NCI-H1694 treated with DMSO at 0.1 percent for 48 hours (cell line): ENCODE results near the gene USP48.

Source experiments
- DNase-seq: peaks from one replicate; lab custom pipeline; 2025; lab: John Stamatoyannopoulos, UW

Gene USP48

GRCh38 chr1:21652937-21653743 lies 129.8 kb downstream of the USP48 start:
- no peak for DNase-seq

- no peak for DNase-seq
Measured at GRCh38 chr1:21652101-21652936, 130.6 kb downstream of the USP48 start.

GRCh38 chr1:21651214-21652042 lies 131.5 kb downstream of the USP48 start:
- no peak for DNase-seq

DNA sequence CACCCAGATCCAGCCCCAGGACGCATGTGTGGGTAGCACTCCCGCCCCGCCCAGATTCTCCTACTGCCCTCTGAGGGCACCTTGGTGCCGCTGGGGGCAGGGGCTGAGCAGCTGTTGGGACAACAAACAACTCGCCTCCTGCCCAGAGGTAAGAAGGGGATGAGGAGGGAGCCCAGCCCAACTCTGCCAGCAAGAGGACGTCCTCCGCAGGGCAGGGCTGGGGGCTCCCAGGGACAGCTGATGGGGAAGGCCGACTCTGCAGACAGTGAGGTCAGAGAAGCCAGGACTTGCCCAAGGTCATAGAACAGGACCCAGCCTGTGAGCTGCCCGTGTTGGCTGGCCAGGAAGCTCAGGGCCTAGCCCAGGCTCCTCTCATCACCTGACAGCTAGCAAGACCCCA lies 132.5 kb downstream of the USP48 start:
- DNase-seq, result no peak

DNA sequence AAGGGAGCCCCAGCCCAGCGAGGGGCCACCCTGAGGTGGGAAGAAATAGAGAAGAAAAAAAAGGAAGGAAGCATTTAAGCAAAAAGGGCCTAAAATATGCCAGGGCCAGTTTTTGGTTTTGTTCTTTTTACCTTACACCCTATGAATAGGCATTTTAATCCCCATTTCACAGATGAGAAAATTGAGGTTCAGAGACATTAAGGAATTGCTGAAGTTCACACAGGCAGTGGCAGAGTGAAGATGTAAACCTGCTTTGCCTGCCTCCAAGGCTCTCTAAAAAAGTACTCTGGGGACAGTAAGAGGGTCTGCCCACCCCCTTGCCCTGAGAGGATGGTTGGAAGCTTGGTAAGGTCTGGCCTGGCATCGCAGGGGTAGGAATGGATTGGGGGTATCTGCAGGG lies 133.6 kb downstream of the USP48 start:
- DNase-seq, result no peak

GRCh38 chr1:21648791-21649190 lies 134.2 kb downstream of the USP48 start:
- no peak for DNase-seq

GRCh38 chr1:21648352-21648730 lies 134.6 kb downstream of the USP48 start:
- DNase-seq, result no peak

GRCh38 chr1:21647431-21648351 lies 135.3 kb downstream of the USP48 start:
- DNase-seq, result no peak

- no peak for DNase-seq
Measured at GRCh38 chr1:21645550-21645949, 137.4 kb downstream of the USP48 start.

DNA sequence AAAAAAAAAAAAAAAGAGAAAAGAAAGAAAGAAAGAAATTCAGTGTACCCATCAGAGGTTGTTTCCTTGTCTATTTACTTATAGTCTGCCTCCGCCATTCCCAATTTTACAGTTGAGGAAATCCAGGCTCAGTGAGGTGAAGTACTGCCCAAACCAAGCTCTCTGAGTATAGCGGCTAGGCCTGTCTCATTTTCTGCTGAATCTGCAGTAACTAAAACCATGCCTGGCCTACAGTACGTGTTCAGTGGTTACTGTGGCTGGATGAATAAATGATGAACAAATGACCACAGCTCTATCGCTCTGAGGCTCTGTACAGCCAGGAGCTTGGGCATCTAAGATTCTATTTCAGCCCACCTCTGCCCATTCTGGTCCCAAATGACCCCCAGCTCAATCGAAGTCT lies 138.0 kb downstream of the USP48 start:
- DNase-seq, result no peak

- DNase-seq, result no peak
Measured at GRCh38 chr1:21644348-21644747, 138.6 kb downstream of the USP48 start.

DNA sequence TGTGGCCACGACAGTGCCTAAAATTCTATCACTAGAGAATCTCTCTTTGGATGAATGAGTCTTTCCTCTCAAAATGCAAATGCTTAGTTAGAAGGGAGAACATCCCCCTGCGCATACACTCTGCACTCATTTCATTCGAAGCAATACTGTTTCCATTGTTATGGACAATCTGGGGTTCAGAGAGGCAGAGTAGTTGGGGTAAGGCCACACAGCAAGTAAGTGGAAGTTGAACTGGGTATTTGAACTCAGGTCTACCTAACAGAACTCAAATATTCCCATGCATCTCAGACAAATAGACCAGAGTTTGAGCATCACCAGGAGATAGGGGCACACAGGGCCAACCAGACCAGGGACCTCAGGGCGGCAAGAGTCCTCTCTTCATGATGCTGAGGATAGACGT lies 139.3 kb downstream of the USP48 start:
- DNase-seq, result no peak

DNA sequence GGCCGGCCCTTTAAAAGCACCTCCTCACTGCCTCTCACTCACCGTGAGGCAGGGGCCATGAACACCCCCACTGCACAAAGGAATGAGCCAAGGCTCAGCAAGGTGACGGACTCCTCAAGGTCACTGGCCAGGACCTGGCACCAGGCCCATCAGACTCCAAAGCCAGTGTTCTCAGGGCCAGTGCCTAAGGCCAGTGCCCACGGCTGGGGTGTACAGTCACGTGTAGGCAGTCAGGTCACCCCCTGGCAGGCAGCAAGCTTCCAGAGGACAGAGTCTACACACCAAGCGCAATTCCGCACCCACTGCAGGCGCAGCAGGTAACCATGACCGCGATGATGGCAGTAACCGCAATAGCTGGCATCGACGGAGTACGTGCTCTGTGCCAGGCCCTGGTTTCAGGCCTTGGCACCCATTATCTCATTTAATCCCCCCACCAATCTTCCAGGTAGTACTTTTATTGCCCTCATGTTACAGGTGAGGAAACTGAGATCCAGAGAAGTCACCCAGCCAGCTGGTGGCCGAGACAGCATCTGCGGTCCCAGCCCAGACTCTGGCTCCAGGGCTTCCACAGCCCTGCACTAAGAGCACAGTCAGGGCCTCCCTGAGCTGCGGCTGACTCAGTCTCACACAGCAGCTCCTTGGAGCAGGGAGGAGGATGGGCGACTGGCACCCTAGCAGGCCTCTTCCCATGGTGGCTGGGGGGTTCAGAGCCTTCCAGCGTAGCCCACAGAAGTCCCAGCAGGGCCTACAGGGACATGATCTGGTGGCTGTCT lies 140.8 kb downstream of the USP48 start:
- no peak for DNase-seq

DNA sequence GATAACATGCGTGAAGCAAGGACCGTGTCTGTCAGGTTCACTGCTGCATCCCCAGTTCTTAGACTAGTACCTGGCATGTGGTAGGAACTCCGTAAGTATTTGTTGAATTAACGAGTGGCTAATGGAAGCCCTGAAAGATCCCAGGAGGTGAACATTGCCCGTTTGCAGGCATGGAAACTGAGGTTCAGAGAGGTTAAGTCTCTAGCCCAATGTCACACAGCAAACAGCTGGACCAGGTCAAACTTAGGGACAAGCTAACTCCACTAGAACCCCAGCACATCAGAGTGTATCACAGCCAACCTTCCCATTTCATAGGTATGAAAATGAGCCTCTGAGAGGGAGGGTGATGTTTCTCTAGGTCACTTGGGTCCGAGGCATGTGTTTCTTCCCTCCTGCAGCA lies 141.4 kb downstream of the USP48 start:
- DNase-seq, result no peak

DNA sequence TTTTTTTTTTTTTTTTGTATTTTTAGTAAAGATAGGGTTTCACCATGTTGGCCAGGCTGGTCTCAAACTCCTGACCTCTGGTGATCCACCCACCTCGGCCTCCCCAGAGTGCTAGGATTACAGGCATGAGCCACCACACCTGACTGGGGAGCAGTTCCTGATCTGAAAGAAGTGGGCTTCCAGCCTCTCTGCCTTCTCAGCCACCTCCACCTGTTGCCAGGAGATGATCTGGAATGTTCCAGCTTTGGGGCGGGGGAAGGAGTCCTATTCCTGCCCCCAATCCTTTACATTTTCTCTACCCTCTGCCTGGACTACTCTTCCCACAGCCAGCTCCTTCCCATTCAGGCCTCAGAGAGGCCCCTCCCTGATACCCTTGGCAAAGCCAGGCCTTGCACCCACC lies 141.9 kb downstream of the USP48 start:
- DNase-seq, result no peak

GRCh38 chr1:21640653-21641052 lies 142.3 kb downstream of the USP48 start:
- no peak for DNase-seq

- DNase-seq, result no peak
Measured at GRCh38 chr1:21639594-21640041, 143.3 kb downstream of the USP48 start.

DNA sequence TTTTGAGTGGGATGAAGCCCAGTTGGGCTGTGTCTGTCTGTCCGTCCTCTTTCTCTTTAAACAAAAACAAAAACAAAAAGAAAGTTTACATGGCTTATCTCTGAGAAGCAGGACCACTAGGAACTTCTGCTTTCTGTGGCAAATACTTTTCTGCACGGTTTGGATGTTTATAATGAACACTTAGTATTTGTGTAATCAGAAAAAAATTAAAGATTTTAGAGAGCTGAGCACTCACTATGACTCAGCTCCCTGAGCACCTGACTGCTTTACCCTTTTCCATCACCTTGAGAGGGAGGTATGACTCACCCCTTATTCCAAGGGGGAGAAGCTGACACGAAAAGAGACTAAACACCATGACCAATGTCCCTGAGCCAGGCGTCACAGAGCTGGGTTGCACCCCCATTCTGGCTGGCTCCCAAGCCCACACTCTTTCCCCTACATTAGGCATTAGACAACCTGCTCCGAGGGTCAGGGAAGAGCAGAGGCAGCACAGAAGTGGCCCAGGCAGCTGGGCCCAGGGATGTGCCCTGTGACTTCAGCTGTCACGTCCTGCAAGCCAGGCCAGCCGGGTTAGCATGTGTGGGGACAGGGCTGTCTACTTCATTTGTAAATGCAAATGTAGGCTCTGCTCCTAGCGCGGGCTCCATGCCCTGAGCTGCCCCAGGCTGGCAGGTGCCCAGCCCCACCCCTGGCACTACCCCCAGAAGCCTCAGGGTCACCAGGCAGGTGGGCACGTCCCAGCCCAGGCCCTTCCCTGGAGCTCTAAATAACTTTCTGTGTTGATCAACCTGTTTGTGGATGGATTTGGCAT lies 144.2 kb downstream of the USP48 start:
- no peak for DNase-seq

DNA sequence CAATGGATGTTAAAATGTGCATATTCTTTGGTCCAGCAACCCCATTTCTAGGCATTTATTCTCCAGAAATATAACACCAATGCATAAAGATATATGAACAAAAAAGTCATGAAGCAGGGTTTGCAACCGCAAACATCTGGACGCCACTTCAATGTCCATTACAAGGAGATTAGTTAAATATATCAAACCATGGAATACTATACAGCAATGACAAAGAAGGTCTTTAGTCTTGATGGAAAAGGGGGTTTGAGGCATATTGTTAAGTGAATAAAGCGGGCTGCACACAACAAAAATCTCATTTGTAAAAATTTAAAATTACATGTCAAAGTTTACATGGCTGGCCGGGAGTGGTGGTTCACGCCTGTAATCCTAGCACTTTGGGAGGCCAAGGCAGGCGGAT lies 145.4 kb downstream of the USP48 start:
- no peak for DNase-seq

- DNase-seq, result no peak
Measured at GRCh38 chr1:21636029-21636428, 146.9 kb downstream of the USP48 start.
